Naive thymus-derived CD4-positive, alpha-beta T cell (primary cell): ENCODE data around the gene GFY. TPM values are rescaled to one million over a fixed set of nuclear protein-coding genes. Genes with fewer than 3 reads are reported as not detected.

ENCODE experiments used
- ATAC-seq: fragments of 150-1000 bp; cut with Tn5 transposase; 2 replicates; pipeline ENCODE4 v1.10.0; 2021; ENCODE audit warnings: mild to moderate bottlenecking, moderate library complexity
- CTCF ChIA-PET: fragments of 350-600 bp; sonication (Branson Sonifier 250); formaldehyde crosslinking; loops from one replicate; lab custom pipeline; 2021; ENCODE audit warnings: antibody characterized with exemption; lab: Charles Lee
- POLR2A ChIA-PET: fragments of 350-600 bp; sonication (Branson Sonifier 250); formaldehyde crosslinking; loops from one replicate; lab custom pipeline; 2021; ENCODE audit warnings: antibody characterized with exemption, inconsistent platforms; lab: Charles Lee
- DNase-seq, 9 donors: peaks; one replicate each; pipeline versions ENCODE4 v3.0.0 to v3.0.0-alpha.2; 2020 to 2022; ENCODE audit warnings: mixed read lengths in 1 of 9
- H3K27ac ChIP-seq: one replicate; pipeline ENCODE4 v1.7.0; 2013; ENCODE audit warnings: mild to moderate bottlenecking, low read depth, low read length, moderate library complexity
- H3K27me3 ChIP-seq, 2 donors: one replicate each; pipeline ENCODE4 v1.7.0; 2013; ENCODE audit warnings: low read length in 2 of 2, mild to moderate bottlenecking in 2 of 2, moderate library complexity in 2 of 2; ENCODE audit not compliant: control insufficient read depth in 2 of 2, insufficient read depth in 2 of 2
- H3K36me3 ChIP-seq, 3 experiments: 1 replicate in 2 of 3; 2 replicates in 1 of 3; pipeline ENCODE4 v1.7.0; 2013; ENCODE audit warnings: low read length in 3 of 3, mild to moderate bottlenecking in 3 of 3, moderate library complexity in 1 of 3; ENCODE audit not compliant: insufficient read depth in 3 of 3, control insufficient read depth in 2 of 3
- H3K4me1 ChIP-seq, 2 donors: one replicate each; pipeline ENCODE4 v1.7.0; 2013; ENCODE audit warnings: low read length in 2 of 2, mild to moderate bottlenecking in 2 of 2, moderate library complexity in 1 of 2; ENCODE audit not compliant: control insufficient read depth in 2 of 2, insufficient read depth in 2 of 2
- H3K4me3 ChIP-seq: 2 replicates; pipeline ENCODE4 v1.7.0; 2013; ENCODE audit warnings: mild to moderate bottlenecking, low read length
- H3K9me3 ChIP-seq, 3 experiments: 1 replicate in 2 of 3; 2 replicates in 1 of 3; pipeline ENCODE4 v1.7.0; 2013; ENCODE audit warnings: low read length in 3 of 3; ENCODE audit not compliant: control insufficient read depth in 2 of 3
- H3K27ac Mint-ChIP-seq, 9 donors: one replicate each; pipeline ENCODE4 v1.8.0; 2020 to 2022; ENCODE audit warnings: mixed read lengths in 9 of 9, mild to moderate bottlenecking in 8 of 9, moderate library complexity in 5 of 9, inconsistent platforms in 2 of 9
- H3K27me3 Mint-ChIP-seq, 5 donors: one replicate each; pipeline ENCODE4 v1.8.0; 2021 to 2022; ENCODE audit warnings: mixed read lengths in 5 of 5, mild to moderate bottlenecking in 1 of 5
- H3K36me3 Mint-ChIP-seq, 5 donors: one replicate each; pipeline ENCODE4 v1.8.0; 2020 to 2022; ENCODE audit warnings: mixed read lengths in 5 of 5, mild to moderate bottlenecking in 3 of 5, inconsistent platforms in 1 of 5
- H3K4me1 Mint-ChIP-seq, 7 donors: one replicate each; pipeline ENCODE4 v1.8.0; 2020 to 2022; ENCODE audit warnings: mixed read lengths in 7 of 7, mild to moderate bottlenecking in 3 of 7, inconsistent platforms in 1 of 7
- H3K4me3 Mint-ChIP-seq, 10 donors: one replicate each; pipeline ENCODE4 v1.8.0; 2020 to 2022; ENCODE audit warnings: mild to moderate bottlenecking in 10 of 10, mixed read lengths in 10 of 10, moderate library complexity in 6 of 10, inconsistent platforms in 2 of 10
- H3K9me3 Mint-ChIP-seq, 11 donors: one replicate each; pipeline ENCODE4 v1.8.0; 2020 to 2022; ENCODE audit warnings: mixed read lengths in 11 of 11, mild to moderate bottlenecking in 4 of 11, inconsistent platforms in 1 of 11, moderate library complexity in 1 of 11
- intact Hi-C, 2 donors: fragments of 100-400 bp; cut with micrococcal nuclease; formaldehyde crosslinking; loops; one replicate each; pipeline ENCODE4 v1.15.1; 2023
- polyA plus RNA-seq, 2 donors: library from polyadenylated mRNA; unstranded; fragments of 300-500 nt; fragmentation: Illumina TruSeq; gene quantifications; one replicate each; pipeline ENCODE4 v1.2.3, GENCODE V29; 2021
- total RNA-seq, 6 experiments: library from RNA in 5 of 6; stranded (reverse) in 5 of 6; gene quantifications; 1 replicate in 5 of 6; 2 replicates in 1 of 6; pipeline ENCODE4 v1.2.3 and lab custom pipeline; 2021 to 2026

Gene GFY
- total and polyA plus RNA-seq, 7 experiments from 2014 or later = not detected

DNA sequence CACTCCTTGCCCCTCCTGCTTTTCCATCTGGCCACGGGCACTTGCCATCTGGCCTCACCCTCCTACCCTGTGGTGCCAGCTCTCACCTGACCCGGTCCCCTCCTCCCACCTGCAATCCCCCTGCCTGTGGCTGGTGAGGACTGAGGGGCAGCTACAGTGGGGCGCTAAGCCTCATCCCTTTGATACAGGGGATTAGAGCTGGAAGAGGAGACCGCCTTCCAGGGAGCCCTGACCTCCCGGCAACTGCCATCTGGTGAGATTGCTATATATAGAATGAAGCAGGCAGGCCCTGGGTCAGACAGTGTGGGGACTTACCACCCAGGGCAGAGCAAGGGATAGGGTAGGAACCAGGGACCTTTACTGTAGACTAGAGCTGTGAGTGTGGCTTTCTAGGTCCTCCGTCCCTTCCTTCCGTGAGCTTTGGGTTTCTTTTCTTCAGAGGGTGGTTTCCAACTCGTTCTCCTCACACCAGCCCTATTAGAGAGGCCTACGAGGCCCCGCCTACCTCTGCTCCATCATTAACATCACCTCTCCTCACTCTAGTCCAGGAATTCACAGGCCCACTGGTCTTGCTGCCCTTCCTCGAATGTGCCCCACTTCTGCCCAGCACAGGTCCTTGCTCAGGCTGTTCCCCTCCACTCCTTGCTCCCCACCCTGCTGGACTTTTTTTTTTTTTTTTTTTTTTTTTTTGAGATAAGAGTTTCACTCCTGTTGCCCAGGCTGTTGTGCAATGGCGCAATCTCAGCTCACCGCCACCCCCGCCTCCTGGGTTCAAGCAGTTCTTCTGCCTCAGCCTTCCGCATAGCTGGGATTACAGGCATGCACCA lies 29.4 kb upstream of the GFY start:
- Histone ChIP-seq H3K4me1 (peaks cover 6 to 27% of the 10 kb centered on the region in 2 donors), H3K9me3 (no peaks in the 10 kb centered on the region), H3K27ac (no peak overlapping the region), H3K36me3 (no peaks in the 10 kb centered on the region), H3K27me3 (no peaks in the 10 kb centered on the region), H3K4me3 (no peak overlapping the region)
- intact Hi-C loops = no loop called here
- peaks cover 19 to 37% (median 30%) of the 10 kb centered on the region in 7 donors for H3K4me1 Mint-ChIP-seq
- peaks cover 0 to 4% (median 0%) of the 10 kb centered on the region in 11 donors for H3K9me3 Mint-ChIP-seq
- no peak for ATAC-seq
- H3K36me3 Mint-ChIP-seq = no peaks in the 10 kb centered on the region
- H3K4me3 Mint-ChIP-seq = no peak overlapping the region
- DNase-seq = no peak
- ChIA-PET CTCF (interaction anchor here (0.7 to 0.8 kb wide), 2 partner anchors 75 to 344 kb away, joined by 3 to 4 read pairs; no protein-coding TSS in a partner anchor), POLR2A (interaction anchor here (0.7 to 0.8 kb wide), 2 partner anchors 16 to 47 kb away, joined by 3 to 4 read pairs; no protein-coding TSS in a partner anchor)
- H3K27me3 Mint-ChIP-seq = peaks cover 0 to 6% (median 3%) of the 10 kb centered on the region in 5 donors
- H3K27ac Mint-ChIP-seq = no peak overlapping the region

DNA sequence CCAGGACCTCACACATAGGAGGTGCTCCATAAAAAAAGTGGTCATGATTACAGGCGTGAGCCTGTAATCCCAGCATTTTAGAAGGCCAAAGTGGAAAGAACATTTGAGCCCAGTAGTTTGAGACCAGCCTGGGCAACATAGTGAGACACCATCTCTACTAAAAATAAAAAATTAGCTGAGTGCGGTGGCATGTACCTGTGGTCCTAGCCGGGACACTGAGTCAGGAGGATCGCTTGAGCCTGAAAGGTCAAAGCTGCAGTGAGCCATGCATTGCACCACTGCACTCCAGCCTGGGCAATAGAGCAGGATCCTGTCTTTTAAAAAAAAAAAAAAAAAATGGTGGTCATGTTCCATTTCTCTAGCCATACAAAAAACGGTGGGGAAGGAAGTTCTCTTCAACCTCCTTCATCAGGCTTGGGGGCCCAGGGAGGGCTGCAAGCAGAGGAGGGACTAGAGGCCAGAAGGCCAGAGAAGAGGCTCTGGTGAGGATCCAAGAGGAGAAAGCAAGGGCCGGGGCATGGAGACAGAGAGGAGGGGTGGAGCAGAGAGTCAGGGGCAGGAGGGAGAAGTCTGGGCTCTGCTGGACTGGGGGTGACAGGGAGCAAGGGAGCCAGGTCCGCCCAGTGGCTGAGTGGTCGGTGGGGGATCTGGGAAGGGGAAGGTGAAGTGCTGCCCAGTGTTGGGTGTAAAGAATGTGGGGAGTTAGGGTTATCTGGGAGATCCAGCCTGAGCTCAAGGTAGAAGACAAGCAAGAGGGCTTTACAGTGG lies 28.3 kb upstream of the GFY start:
- Histone ChIP-seq H3K4me3 (no peak overlapping the region), H3K4me1 (peaks cover under 1 to 22% of the 10 kb centered on the region in 2 donors), H3K9me3 (no peaks in the 10 kb centered on the region), H3K27me3 (no peaks in the 10 kb centered on the region), H3K36me3 (no peaks in the 10 kb centered on the region), H3K27ac (no peak overlapping the region)
- no peaks in the 10 kb centered on the region for H3K36me3 Mint-ChIP-seq
- peak overlapping the region in 2 of 10 donors; percentile 63 to 72 for H3K4me3 Mint-ChIP-seq
- peaks cover 18 to 31% (median 25%) of the 10 kb centered on the region in 7 donors for H3K4me1 Mint-ChIP-seq
- DNase-seq (no peak), ATAC-seq (no peak)
- H3K9me3 Mint-ChIP-seq = peaks cover 0 to 4% (median 0%) of the 10 kb centered on the region in 11 donors
- peak overlapping the region in 1 of 9 donors; percentile 36 for H3K27ac Mint-ChIP-seq
- intact Hi-C loops = no loop called here
- peaks cover 0 to 3% (median 1%) of the 10 kb centered on the region in 5 donors for H3K27me3 Mint-ChIP-seq
- ChIA-PET POLR2A (interaction anchor here (1.2 kb wide), 1 partner anchor 14 kb away, joined by 6 read pairs; no protein-coding TSS in a partner anchor), CTCF (interaction anchor here (0.7 kb wide), 1 partner anchor 343 kb away, joined by 4 read pairs; no protein-coding TSS in a partner anchor)

- intact Hi-C loops = no loop called here
- CTCF ChIA-PET = interaction anchor here (0.6 kb wide), 1 partner anchor 15 kb away, joined by 3 read pairs; no protein-coding TSS in a partner anchor
- POLR2A ChIA-PET = interaction anchor here (1.1 to 1.2 kb wide), 3 partner anchors 13 to 47 kb away, joined by 3 to 6 read pairs (median 3); no protein-coding TSS in a partner anchor
- peak overlapping the region in 8 of 10 donors; percentile 29 to 76 (median 53) for H3K4me3 Mint-ChIP-seq
- Histone ChIP-seq H3K36me3 (no peaks in the 10 kb centered on the region), H3K27me3 (no peaks in the 10 kb centered on the region), H3K27ac (no peak overlapping the region), H3K9me3 (no peaks in the 10 kb centered on the region), H3K4me3 (no peak overlapping the region), H3K4me1 (peaks cover 0 to 20% of the 10 kb centered on the region in 2 donors)
- H3K4me1 Mint-ChIP-seq = peaks cover 14 to 28% (median 23%) of the 10 kb centered on the region in 7 donors
- H3K27me3 Mint-ChIP-seq = no peaks in the 10 kb centered on the region
- peak; percentile 46 for ATAC-seq
- H3K27ac Mint-ChIP-seq = peak overlapping the region in 7 of 9 donors; percentile 36 to 86 (median 70)
- H3K9me3 Mint-ChIP-seq = peaks cover 0 to 4% (median 0%) of the 10 kb centered on the region in 11 donors
- peak in 2 of 9 donors; percentile 12 to 28 for DNase-seq
- H3K36me3 Mint-ChIP-seq = no peaks in the 10 kb centered on the region
These were observed 27.1 kb upstream of the GFY start for GRCh38 chr19:49398001-49398615.

GRCh38 chr19:49398931-49399330 lies 26.3 kb upstream of the GFY start:
- Mint-ChIP-seq H3K4me3 (peak overlapping the region in 8 of 10 donors; percentile 0 to 76 (median 53)), H3K36me3 (no peaks in the 10 kb centered on the region), H3K4me1 (peaks cover 14 to 35% (median 23%) of the 10 kb centered on the region in 7 donors), H3K27ac (peak overlapping the region in 5 of 9 donors; percentile 5 to 70 (median 49)), H3K9me3 (peaks cover 0 to 4% (median 0%) of the 10 kb centered on the region in 11 donors), H3K27me3 (no peaks in the 10 kb centered on the region)
- Histone ChIP-seq H3K4me1 (peaks cover 0 to 20% of the 10 kb centered on the region in 2 donors), H3K27me3 (no peaks in the 10 kb centered on the region), H3K4me3 (no peak overlapping the region), H3K9me3 (no peaks in the 10 kb centered on the region), H3K36me3 (no peaks in the 10 kb centered on the region), H3K27ac (no peak overlapping the region)
- ChIA-PET POLR2A (interaction anchor here (1.1 kb wide), 1 partner anchor 46 kb away, joined by 3 read pairs; no protein-coding TSS in a partner anchor), CTCF (no interaction called here)
- DNase-seq (no peak), ATAC-seq (no peak)
- intact Hi-C loops = no loop called here

- Mint-ChIP-seq H3K27me3 (no peaks in the 10 kb centered on the region), H3K4me1 (peaks cover 14 to 46% (median 23%) of the 10 kb centered on the region in 7 donors), H3K27ac (no peak overlapping the region), H3K9me3 (peaks cover 0 to 4% (median 0%) of the 10 kb centered on the region in 11 donors), H3K36me3 (no peaks in the 10 kb centered on the region), H3K4me3 (no peak overlapping the region)
- H3K27me3 ChIP-seq = no peaks in the 10 kb centered on the region
- DNase-seq (no peak), ATAC-seq (no peak)
- ChIA-PET POLR2A (no interaction called here), CTCF (interaction anchor here (1.0 kb wide), 1 partner anchor 9 kb away, joined by 3 read pairs; no protein-coding TSS in a partner anchor)
- intact Hi-C loops = no loop called here
- H3K9me3 ChIP-seq = no peaks in the 10 kb centered on the region
- H3K27ac ChIP-seq = no peak overlapping the region
- H3K4me3 ChIP-seq = no peak overlapping the region
- H3K4me1 ChIP-seq = peaks cover 0 to 20% of the 10 kb centered on the region in 2 donors
- no peaks in the 10 kb centered on the region for H3K36me3 ChIP-seq
These were observed 25.2 kb upstream of the GFY start for GRCh38 chr19:49400029-49400428.
